Thyroid gland (tissue), 4 donors: ENCODE measurements around the gene CYSTM1.

Experiments used
- POLR2A ChIP-seq, 2 donors: fragments of 450-650 bp; IDR thresholded peaks; one replicate each; pipeline ENCODE4 v1.6.1; 2017; ENCODE audit warnings: antibody characterized with exemption in 2 of 2, mild to moderate bottlenecking in 2 of 2, moderate library complexity in 1 of 2
- TF ChIP-seq, protein P1 (sequence below), 6 experiments: fragments of 200-600 bp in 3 of 6; fragments of 450-650 bp in 3 of 6; sonication (generic) in 3 of 6; IDR thresholded peaks; one replicate each; pipeline ENCODE4 v1.5.1; 2016 to 2019; ENCODE audit warnings: antibody characterized with exemption in 6 of 6, mild to moderate bottlenecking in 2 of 6, inconsistent platforms in 1 of 6, moderate library complexity in 1 of 6

DNA sequence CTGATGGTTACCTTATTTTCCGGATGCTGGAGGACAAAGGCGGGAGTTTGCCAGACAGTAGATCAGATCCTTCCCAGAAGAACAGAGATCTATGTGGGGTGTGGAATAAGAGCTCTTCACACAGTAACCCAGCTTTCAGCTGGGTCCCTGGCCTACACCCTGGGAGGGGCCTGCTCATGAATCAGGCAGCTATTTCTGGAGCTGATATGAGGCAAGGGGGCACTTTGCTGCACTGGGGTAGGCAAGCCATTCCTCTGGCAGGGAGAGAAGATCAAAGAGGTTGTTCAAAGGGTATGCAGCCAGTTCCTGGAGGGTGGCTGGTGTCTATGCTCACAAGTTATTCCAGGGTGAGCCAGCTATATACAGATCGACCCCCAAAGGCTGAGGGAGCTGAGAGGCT lies 48.6 kb downstream of the CYSTM1 start:
- TF ChIP-seq, protein P1, sequence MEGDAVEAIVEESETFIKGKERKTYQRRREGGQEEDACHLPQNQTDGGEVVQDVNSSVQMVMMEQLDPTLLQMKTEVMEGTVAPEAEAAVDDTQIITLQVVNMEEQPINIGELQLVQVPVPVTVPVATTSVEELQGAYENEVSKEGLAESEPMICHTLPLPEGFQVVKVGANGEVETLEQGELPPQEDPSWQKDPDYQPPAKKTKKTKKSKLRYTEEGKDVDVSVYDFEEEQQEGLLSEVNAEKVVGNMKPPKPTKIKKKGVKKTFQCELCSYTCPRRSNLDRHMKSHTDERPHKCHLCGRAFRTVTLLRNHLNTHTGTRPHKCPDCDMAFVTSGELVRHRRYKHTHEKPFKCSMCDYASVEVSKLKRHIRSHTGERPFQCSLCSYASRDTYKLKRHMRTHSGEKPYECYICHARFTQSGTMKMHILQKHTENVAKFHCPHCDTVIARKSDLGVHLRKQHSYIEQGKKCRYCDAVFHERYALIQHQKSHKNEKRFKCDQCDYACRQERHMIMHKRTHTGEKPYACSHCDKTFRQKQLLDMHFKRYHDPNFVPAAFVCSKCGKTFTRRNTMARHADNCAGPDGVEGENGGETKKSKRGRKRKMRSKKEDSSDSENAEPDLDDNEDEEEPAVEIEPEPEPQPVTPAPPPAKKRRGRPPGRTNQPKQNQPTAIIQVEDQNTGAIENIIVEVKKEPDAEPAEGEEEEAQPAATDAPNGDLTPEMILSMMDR (IDR thresholded peaks at IDR 0.05), result no peak
- no peak for TF ChIP-seq POLR2A (IDR thresholded peaks at IDR 0.05)
